Measurements from ENCODE around the gene METTL1. TPM values are rescaled to one million over a fixed set of nuclear protein-coding genes. Genes with fewer than 3 reads are reported as not detected.
A peak's percentile ranks its signal among the peaks of the same experiment; 100 is the strongest.

Gene METTL1
- total RNA-seq, 1 experiment from 2014 or later = 37.8 TPM

DNA sequence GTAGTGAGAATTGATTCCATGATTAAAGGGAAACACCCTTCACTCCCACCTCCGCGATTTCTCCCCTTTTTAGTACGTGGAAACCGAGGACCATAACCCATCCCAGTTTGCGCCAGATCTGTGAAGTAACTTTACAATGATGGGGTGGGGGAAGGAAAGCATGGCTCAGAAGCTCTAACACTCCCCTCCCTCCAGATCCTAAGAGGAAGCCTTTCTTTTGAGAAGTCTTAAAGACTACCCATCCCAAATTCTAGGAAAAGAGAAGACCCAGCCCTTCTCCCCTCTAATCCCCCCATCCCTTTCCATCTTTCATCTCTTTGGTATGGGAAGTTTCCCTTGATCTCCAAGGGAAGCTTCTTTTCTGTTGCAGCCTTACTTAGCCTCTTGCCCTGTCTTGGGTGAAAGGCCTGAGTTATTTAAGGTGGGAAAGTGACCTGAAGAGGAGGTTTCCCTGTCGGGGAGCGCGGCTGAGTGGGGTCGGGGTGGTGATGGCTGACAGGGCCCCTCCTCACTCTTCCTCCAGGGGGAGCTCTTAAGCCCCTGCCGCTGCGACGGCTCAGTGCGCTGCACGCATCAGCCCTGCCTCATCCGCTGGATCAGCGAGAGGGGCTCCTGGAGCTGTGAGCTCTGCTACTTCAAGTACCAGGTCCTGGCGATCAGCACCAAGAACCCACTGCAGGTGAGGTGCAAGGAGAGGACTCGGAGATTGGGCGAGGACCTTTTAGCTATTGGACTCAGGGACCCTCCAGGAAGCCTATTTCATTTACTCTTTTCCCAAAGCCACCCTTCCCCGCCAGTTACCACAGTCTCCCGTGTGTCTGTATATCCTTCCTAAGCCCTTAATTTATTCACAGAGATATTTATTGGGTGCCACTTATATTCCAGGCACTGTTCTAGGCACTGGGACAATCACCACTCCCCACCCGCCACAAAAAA, 15.2 kb downstream of the METTL1 start:
- H3K27me3 Mint-ChIP-seq (ENCODE audit: insufficient read depth, unreplicated experiment) = no peaks in the 10 kb centered on the region
- ChIA-PET CTCF (interaction anchor here (0.6 to 2.0 kb wide), 4 partner anchors 8 to 229 kb away, joined by 4 to 8 read pairs (median 6); partner anchors contain the start of genes CYP27B1 and TSPAN31), POLR2A (interaction anchor here (0.5 to 1.0 kb wide), 3 partner anchors 8 to 16 kb away, joined by 3 read pairs; partner anchors contain the start of genes EEF1AKMT3 and METTL1)
- no peak overlapping the region for H3K27ac Mint-ChIP-seq (ENCODE audit: unreplicated experiment)
- H3K4me3 Mint-ChIP-seq (ENCODE audit: unreplicated experiment) = peak overlapping the region; percentile 82
- Histone ChIP-seq H3K27me3 (replicated peaks; ENCODE audit: control insufficient read depth, insufficient read depth, low read length) (no peaks in the 10 kb centered on the region), H3K4me3 (ENCODE audit: low read depth, low read length) (peak overlapping the region; percentile 67), H3K36me3 (ENCODE audit: control insufficient read depth, insufficient read depth, low read length) (no peaks in the 10 kb centered on the region), H3K4me1 (0 out of 2 replicates have a peak, but pooled peaks cover 12% of the 10 kb centered on the region), H3K9me3 (no peaks in the 10 kb centered on the region)
- BruUV-seq (replicated peaks) = no TSS peak
- H3K9me3 Mint-ChIP-seq (ENCODE audit: unreplicated experiment) = no peaks in the 10 kb centered on the region
- peak in 1 of 2 experiments; percentile 52 for DNase-seq
- H3K36me3 Mint-ChIP-seq (ENCODE audit: insufficient read depth, unreplicated experiment) = peaks cover 21% of the 10 kb centered on the region
- TF ChIP-seq, protein P1, sequence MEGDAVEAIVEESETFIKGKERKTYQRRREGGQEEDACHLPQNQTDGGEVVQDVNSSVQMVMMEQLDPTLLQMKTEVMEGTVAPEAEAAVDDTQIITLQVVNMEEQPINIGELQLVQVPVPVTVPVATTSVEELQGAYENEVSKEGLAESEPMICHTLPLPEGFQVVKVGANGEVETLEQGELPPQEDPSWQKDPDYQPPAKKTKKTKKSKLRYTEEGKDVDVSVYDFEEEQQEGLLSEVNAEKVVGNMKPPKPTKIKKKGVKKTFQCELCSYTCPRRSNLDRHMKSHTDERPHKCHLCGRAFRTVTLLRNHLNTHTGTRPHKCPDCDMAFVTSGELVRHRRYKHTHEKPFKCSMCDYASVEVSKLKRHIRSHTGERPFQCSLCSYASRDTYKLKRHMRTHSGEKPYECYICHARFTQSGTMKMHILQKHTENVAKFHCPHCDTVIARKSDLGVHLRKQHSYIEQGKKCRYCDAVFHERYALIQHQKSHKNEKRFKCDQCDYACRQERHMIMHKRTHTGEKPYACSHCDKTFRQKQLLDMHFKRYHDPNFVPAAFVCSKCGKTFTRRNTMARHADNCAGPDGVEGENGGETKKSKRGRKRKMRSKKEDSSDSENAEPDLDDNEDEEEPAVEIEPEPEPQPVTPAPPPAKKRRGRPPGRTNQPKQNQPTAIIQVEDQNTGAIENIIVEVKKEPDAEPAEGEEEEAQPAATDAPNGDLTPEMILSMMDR (IDR thresholded peaks at IDR 0.05; ENCODE audit: insufficient read depth in 1 of 2, low read depth in 1 of 2, low read length in 1 of 2, severe bottlenecking in 1 of 2, unreplicated experiment in 1 of 2) = peak; percentile 41 to 53
- H3K4me1 Mint-ChIP-seq (ENCODE audit: low read depth, unreplicated experiment) = peaks cover 20% of the 10 kb centered on the region
- intact Hi-C loops (cut with micrococcal nuclease; ENCODE audit: unreplicated experiment) = no loop called here

- TF ChIP-seq, protein P1 (IDR thresholded peaks at IDR 0.05; ENCODE audit: insufficient read depth in 1 of 2, low read depth in 1 of 2, low read length in 1 of 2, severe bottlenecking in 1 of 2, unreplicated experiment in 1 of 2) = no peak
- no peaks in the 10 kb centered on the region for H3K36me3 ChIP-seq (ENCODE audit: control insufficient read depth, insufficient read depth, low read length)
- ChIA-PET POLR2A (interaction anchor here (0.9 kb wide), 1 partner anchor 10 kb away, joined by 3 read pairs; no protein-coding TSS in a partner anchor), CTCF (interaction anchor here (0.9 to 2.0 kb wide), 3 partner anchors 8 to 11 kb away, joined by 3 to 8 read pairs (median 8); partner anchors contain the start of gene CYP27B1)
- BruUV-seq (replicated peaks) = no TSS peak
- Mint-ChIP-seq H3K27ac (ENCODE audit: unreplicated experiment) (no peak overlapping the region), H3K9me3 (ENCODE audit: unreplicated experiment) (no peaks in the 10 kb centered on the region), H3K4me1 (ENCODE audit: low read depth, unreplicated experiment) (peaks cover 27% of the 10 kb centered on the region), H3K36me3 (ENCODE audit: insufficient read depth, unreplicated experiment) (peaks cover 31% of the 10 kb centered on the region), H3K27me3 (ENCODE audit: insufficient read depth, unreplicated experiment) (no peaks in the 10 kb centered on the region), H3K4me3 (ENCODE audit: unreplicated experiment) (peak overlapping the region; percentile 82)
- intact Hi-C loops (cut with micrococcal nuclease; ENCODE audit: unreplicated experiment) = no loop called here
- H3K9me3 ChIP-seq = no peaks in the 10 kb centered on the region
- no peaks in the 10 kb centered on the region for H3K27me3 ChIP-seq (replicated peaks; ENCODE audit: control insufficient read depth, insufficient read depth, low read length)
- peak; percentile 60 to 64 for DNase-seq
- H3K4me3 ChIP-seq (ENCODE audit: low read depth, low read length) = peak overlapping the region; percentile 67
- peaks cover 16% of the 10 kb centered on the region; the same call in 1 of the 2 replicates for H3K4me1 ChIP-seq
These were observed 16.2 kb downstream of the METTL1 start for GRCh38 chr12:57755454-57756372.

DNA sequence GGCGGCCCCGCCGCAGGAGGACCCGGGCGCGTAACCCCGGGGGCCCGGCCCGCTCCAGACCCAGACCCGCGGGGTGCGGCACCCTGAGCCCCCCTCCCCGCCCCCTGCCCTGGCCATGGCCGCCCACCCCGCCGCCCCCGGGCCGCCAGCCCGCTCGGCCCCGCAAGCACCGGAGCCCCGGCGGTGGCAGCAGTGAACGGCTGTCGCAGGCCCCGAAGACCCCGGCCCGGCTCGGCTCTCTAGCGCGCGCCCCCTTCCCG, 16.8 kb downstream of the METTL1 start:
- POLR2A ChIA-PET = no interaction called here
- intact Hi-C loops (cut with micrococcal nuclease; ENCODE audit: unreplicated experiment) = no loop called here
- no peaks in the 10 kb centered on the region for H3K27me3 ChIP-seq (replicated peaks; ENCODE audit: control insufficient read depth, insufficient read depth, low read length)
- peaks cover 16% of the 10 kb centered on the region; the same call in 1 of the 2 replicates for H3K4me1 ChIP-seq
- Mint-ChIP-seq H3K27ac (ENCODE audit: unreplicated experiment) (no peak overlapping the region), H3K4me3 (ENCODE audit: unreplicated experiment) (peak overlapping the region; percentile 82), H3K4me1 (ENCODE audit: low read depth, unreplicated experiment) (peaks cover 27% of the 10 kb centered on the region), H3K36me3 (ENCODE audit: insufficient read depth, unreplicated experiment) (peaks cover 37% of the 10 kb centered on the region), H3K9me3 (ENCODE audit: unreplicated experiment) (no peaks in the 10 kb centered on the region), H3K27me3 (ENCODE audit: insufficient read depth, unreplicated experiment) (no peaks in the 10 kb centered on the region)
- no peaks in the 10 kb centered on the region for H3K9me3 ChIP-seq
- H3K4me3 ChIP-seq (ENCODE audit: low read depth, low read length) = peak overlapping the region; percentile 67
- TF ChIP-seq, protein P1 (IDR thresholded peaks at IDR 0.05; ENCODE audit: insufficient read depth in 1 of 2, low read depth in 1 of 2, low read length in 1 of 2, severe bottlenecking in 1 of 2, unreplicated experiment in 1 of 2) = no peak
- CTCF ChIA-PET = interaction anchor here (2.0 kb wide), 1 partner anchor 10 kb away, joined by 8 read pairs; no protein-coding TSS in a partner anchor
- no TSS peak for BruUV-seq (replicated peaks)
- DNase-seq = no peak
- peaks cover 3% of the 10 kb centered on the region; the same call in 1 of the 2 replicates for H3K36me3 ChIP-seq (ENCODE audit: control insufficient read depth, insufficient read depth, low read length)

Data from Caco-2 (cell line).